K562 (cell line): ENCODE measurements around the gene PSMG3. TPM values are rescaled to one million over a fixed set of nuclear protein-coding genes. Genes with fewer than 3 reads are reported as not detected.

Experiments used
- ATAC-seq: fragments of 200-7000 bp; cut with Tn5 transposase; 3 replicates; pipeline ENCODE4 v1.9.1; 2020; ENCODE audit warnings: moderate library complexity
- BruUV-seq: library from RNA; stranded (reverse); fragments of 400-500 nt; replicated peaks from 2 replicates; lab custom pipeline; 2021; lab: Mats Ljungman, UMichigan
- CTCF ChIA-PET: fragments of 300-600 bp; formaldehyde crosslinking; extraction: SDS; loops from one replicate; lab custom pipeline; 2021; ENCODE audit warnings: low intra/inter-chr PET ratio; lab: Yijun Ruan, JAX
- POLR2A ChIA-PET: fragments of 300-600, 350-650 bp; sonication (Branson Sonifier 250); formaldehyde crosslinking; extraction: SDS; loops from one replicate; lab custom pipeline; 2021; ENCODE audit warnings: antibody characterized with exemption, inconsistent platforms; lab: Yijun Ruan, JAX
- DNase-seq, 4 experiments: peaks; one replicate each; pipeline versions ENCODE4 v3.0.0 to v3.0.0-alpha.2; 2011 to 2018; ENCODE audit warnings: low spot score in 3 of 4, mixed read lengths in 3 of 4; ENCODE audit errors: extremely low read depth in 1 of 4
- FAIRE-seq: peaks from 2 replicates; lab custom pipeline; 2011; peaks lifted over from hg19 to GRCh38; lab: Jason Lieb, UNC
- H2AFZ ChIP-seq: 2 replicates; pipeline ENCODE4 v1.6.0; 2011; ENCODE audit warnings: low read depth, low read length, control low read depth, inconsistent platforms
- H3K27ac ChIP-seq: fragments of 200-600 bp; 3 replicates; pipeline ENCODE4 v1.8.0; 2011; ENCODE audit warnings: low read depth, mild to moderate bottlenecking, control low read depth, inconsistent platforms, low read length, moderate library complexity, mixed read lengths; ENCODE audit errors: extremely low read depth
- H3K27me3 ChIP-seq, 2 experiments: fragments of 300-600 bp in 1 of 2; 2 replicates in 1 of 2; 3 replicates in 1 of 2; pipeline versions ENCODE4 v1.6.0 to v1.8.0; 2011; ENCODE audit warnings: inconsistent platforms in 2 of 2, low read length in 2 of 2, mild to moderate bottlenecking in 1 of 2, mixed read lengths in 1 of 2, moderate library complexity in 1 of 2; ENCODE audit not compliant: control insufficient read depth in 2 of 2, insufficient read depth in 2 of 2
- H3K36me3 ChIP-seq: fragments of 300-600 bp; 3 replicates; pipeline ENCODE4 v1.8.0; 2011; ENCODE audit warnings: mild to moderate bottlenecking, low read length, inconsistent platforms; ENCODE audit not compliant: control insufficient read depth, insufficient read depth
- H3K4me1 ChIP-seq, 2 experiments: fragments of 200-600 bp in 1 of 2; replicated peaks in 1 of 2; 2 replicates in 1 of 2; 3 replicates in 1 of 2; pipeline versions ENCODE4 v1.5.1 to v1.8.0; 2011; ENCODE audit warnings: inconsistent platforms in 2 of 2, low read length in 2 of 2, mild to moderate bottlenecking in 1 of 2, mixed read lengths in 1 of 2, moderate library complexity in 1 of 2; ENCODE audit not compliant: control insufficient read depth in 2 of 2, insufficient read depth in 2 of 2
- H3K4me2 ChIP-seq: 2 replicates; pipeline ENCODE4 v1.6.1; 2011; ENCODE audit warnings: low read length, control low read depth, inconsistent platforms, mixed read lengths; ENCODE audit not compliant: insufficient read depth
- H3K4me3 ChIP-seq: fragments of 200-600 bp; sonication (generic), shearing (Covaris generic); 2 replicates; pipeline ENCODE4 v1.5.1; 2016; ENCODE audit warnings: control low read depth, inconsistent platforms
- H3K79me2 ChIP-seq: fragments of 200-600 bp; 3 replicates; pipeline ENCODE4 v1.8.0; 2011; ENCODE audit warnings: low read length, inconsistent platforms; ENCODE audit not compliant: control insufficient read depth, insufficient read depth
- H3K9ac ChIP-seq, 2 experiments: 2 replicates each; pipeline versions ENCODE4 v1.6.0 to v1.6.1; 2011; ENCODE audit warnings: low read depth in 2 of 2, low read length in 2 of 2, control low read depth in 1 of 2, inconsistent platforms in 1 of 2, mild to moderate bottlenecking in 1 of 2, mixed read lengths in 1 of 2; ENCODE audit not compliant: insufficient read depth in 1 of 2
- H3K9me1 ChIP-seq: one replicate; pipeline ENCODE4 v1.6.0; 2011; ENCODE audit warnings: inconsistent platforms, mild to moderate bottlenecking, low read length, moderate library complexity; ENCODE audit not compliant: control insufficient read depth, insufficient read depth
- H3K9me3 ChIP-seq: replicated peaks from 2 replicates; pipeline ENCODE4 v1.5.1; 2011; ENCODE audit warnings: low read depth, low read length, inconsistent platforms; ENCODE audit not compliant: control insufficient read depth, insufficient read depth
- H4K20me1 ChIP-seq: replicated peaks from 2 replicates; pipeline ENCODE4 v1.6.1; 2011; ENCODE audit warnings: low read length, inconsistent platforms, mixed read lengths; ENCODE audit not compliant: control insufficient read depth, insufficient read depth
- ARNT ChIP-seq, 2 experiments: fragments of 450-650 bp; IDR thresholded peaks; 2 replicates each; pipeline ENCODE4 v1.6.1; 2016; ENCODE audit warnings: mild to moderate bottlenecking in 1 of 2
- CCAR2 ChIP-seq: fragments of 200-400 bp; formaldehyde crosslinking; IDR thresholded peaks from 2 replicates; pipeline ENCODE4 v1.6.1; 2017; ENCODE audit warnings: mild to moderate bottlenecking, low read depth, low read length
- CTCF ChIP-seq, 3 experiments: IDR thresholded peaks in 2 of 3; conservative IDR thresholded peaks in 1 of 3; 2 replicates each; pipeline ENCODE4 v1.5.1; 2011 to 2012; ENCODE audit warnings: low read length in 3 of 3, mild to moderate bottlenecking in 3 of 3, control low read depth in 2 of 3, improper control_type of control experiment in 1 of 3, inconsistent platforms in 1 of 3, low read depth in 1 of 3, mixed read lengths in 1 of 3, moderate library complexity in 1 of 3; ENCODE audit not compliant: insufficient read depth in 2 of 3
- GATA2 ChIP-seq: sonication (generic); formaldehyde crosslinking; IDR thresholded peaks from 2 replicates; pipeline ENCODE4 v1.4.0; 2020; ENCODE audit warnings: mild to moderate bottlenecking, missing genetic modification reagents
- NFIC ChIP-seq: fragments of 450-650 bp; IDR thresholded peaks from 2 replicates; pipeline ENCODE4 v1.6.1; 2017; ENCODE audit warnings: mild to moderate bottlenecking, inconsistent platforms
- RBFOX2 ChIP-seq: fragments of 200-400 bp; formaldehyde crosslinking; IDR thresholded peaks from 2 replicates; pipeline ENCODE4 v1.6.1; 2017; ENCODE audit warnings: low read depth, mild to moderate bottlenecking, low read length, moderate library complexity
- XRCC5 ChIP-seq: fragments of 200-400 bp; formaldehyde crosslinking; IDR thresholded peaks from 2 replicates; pipeline ENCODE4 v1.6.1; 2017; ENCODE audit warnings: low read depth, mild to moderate bottlenecking, low read length
- ZNF764 ChIP-seq: fragments of 250-450 bp; sonication (Bioruptor Pico); IDR thresholded peaks from 2 replicates; pipeline ENCODE4 v1.4.0; 2020; ENCODE audit warnings: low read depth, mild to moderate bottlenecking, moderate library complexity
- WGBS: fragments of 100-300 bp; shearing (Covaris generic); methylation state at CpG from one replicate; pipeline ENCODE4 v1.1.6; 2016; ENCODE audit warnings: low coverage, mixed read lengths; ENCODE audit not compliant: insufficient coverage; ENCODE audit errors: missing lambda C conversion rate; 5-methylcytosine and 5-hydroxymethylcytosine counted together
- in situ Hi-C: fragments of 300-500 bp; cut with MboI; formaldehyde crosslinking; loops from 4 replicates; pipeline ENCODE4 v1.15.0; 2018; ENCODE audit warnings: inconsistent platforms, mixed read lengths
- intact Hi-C: fragments of 100-400 bp; cut with micrococcal nuclease; formaldehyde crosslinking; loops from 2 replicates; pipeline ENCODE4 v1.14.2; 2022
- polyA plus RNA-seq, 8 experiments: library from polyadenylated mRNA; depleted of rRNA in 4 of 8; stranded (reverse) in 5 of 8; unstranded in 3 of 8; fragments of >200 nt; fragmentation: Nextera tagmentation in 2 of 8; fragmentation: Illumina TruSeq in 1 of 8; extraction: Ambion mirVana in 2 of 8; extraction: Trizol in 1 of 8; gene quantifications; 2 replicates each; pipeline versions ENCODE4 v1.2.1 to v1.2.3, GENCODE V29; 2011 to 2014; ENCODE audit warnings: inconsistent platforms in 1 of 8, missing spikeins in 1 of 8
- total RNA-seq, 7 experiments: library from RNA; depleted of rRNA in 6 of 7; stranded (reverse); fragments of >200 nt in 6 of 7; fragmentation: Illumina TruSeq in 2 of 7; extraction: Trizol in 2 of 7; gene quantifications; 2 replicates each; pipeline versions ENCODE4 v1.2.1 to v1.2.3, GENCODE V29; 2011 to 2021; ENCODE audit warnings: low replicate concordance in 1 of 7

The PSMG3 gene
- total and polyA plus RNA-seq, 9 of the 15 experiments (the other 6 are each of a cell fraction or from before 2014, with no cell fraction given) = 34.8 to 122 (median 80.1) TPM

- CTCF ChIA-PET = no interaction called here
- H3K9ac ChIP-seq = 0 out of 4 replicates have a peak overlapping the region, but pooled peaks of 1 of the 2 experiments have one; percentile 4
- no peak overlapping the region for H2AFZ ChIP-seq
- peaks cover 39% of the 10 kb centered on the region; the same call in 2 of the 3 replicates for H3K36me3 ChIP-seq
- no peak overlapping the region for H3K4me3 ChIP-seq
- H3K4me2 ChIP-seq = no peak overlapping the region
- POLR2A ChIA-PET = no interaction called here
- 89% methylated on average over 23 of the region's 42 CpGs for WGBS
- H4K20me1 ChIP-seq = peaks cover 53% of the 10 kb centered on the region
- ATAC-seq = no peak
- H3K4me1 ChIP-seq = peaks cover 45 to 88% of the 10 kb centered on the region in 2 experiments
- no peak for DNase-seq
- in situ Hi-C loops = no loop called here
- BruUV-seq = no TSS peak
- intact Hi-C loops = no loop called here
- no peak overlapping the region; the same call in 2 of the 3 replicates for H3K27ac ChIP-seq
- TF ChIP-seq RBFOX2 (peak; percentile 9; the same call in 1 of the 2 replicates), CCAR2 (no peak), ARNT (IDR thresholded peaks at IDR 0.05) (no peak), XRCC5 (no peak), ZNF764 (CRISPR knock-in tag) (no peak), NFIC (no peak), CTCF (IDR thresholded peaks at IDR 0.05 in 2 of 3, conservative IDR thresholded peaks at IDR 0.05 in 1 of 3; ENCODE audit: insufficient read depth in 2 of 3, low read depth in 1 of 3, low read length in 3 of 3) (no peak), GATA2 (CRISPR knock-in tag) (no peak)
- H3K79me2 ChIP-seq = peaks cover 73% of the 10 kb centered on the region
- peaks cover 14% of the 10 kb centered on the region for H3K9me1 ChIP-seq
- H3K27me3 ChIP-seq = no peaks in the 10 kb centered on the region
- no peaks in the 10 kb centered on the region for H3K9me3 ChIP-seq
- FAIRE-seq = no peak
Observed at GRCh38 chr7:1535701-1536454, 34.0 kb downstream of the PSMG3 start.
